ENCODE measurements around the gene HSD11B1L.
A peak's percentile ranks its signal among the peaks of the same experiment; 100 is the strongest.

Gene HSD11B1L, protein sequence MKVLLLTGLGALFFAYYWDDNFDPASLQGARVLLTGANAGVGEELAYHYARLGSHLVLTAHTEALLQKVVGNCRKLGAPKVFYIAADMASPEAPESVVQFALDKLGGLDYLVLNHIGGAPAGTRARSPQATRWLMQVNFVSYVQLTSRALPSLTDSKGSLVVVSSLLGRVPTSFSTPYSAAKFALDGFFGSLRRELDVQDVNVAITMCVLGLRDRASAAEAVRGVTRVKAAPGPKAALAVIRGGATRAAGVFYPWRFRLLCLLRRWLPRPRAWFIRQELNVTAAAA

GRCh38 chr19:5680437-5681368 lies at the start of gene HSD11B1L, which contains the start of gene MICOS13:
HSD11B1L (plus strand) TSS chr19:5681027; CDS start chr19:5684833, 3,806 bp downstream.
MICOS13 (minus strand) TSS chr19:5680516; CDS start chr19:5680486, 30 bp downstream.
- Histone ChIP-seq H3K36me3 (ENCODE audit: control insufficient read depth in 2 of 2, insufficient read depth in 2 of 2, low read length in 2 of 2) (peaks cover 0 to 2% of the 10 kb centered on the region in 2 donors), H3K27me3 (ENCODE audit: control insufficient read depth in 1 of 2, insufficient read depth in 2 of 2, low read length in 2 of 2) (no peaks in the 10 kb centered on the region), H3K4me1 (ENCODE audit: control insufficient read depth, insufficient read depth, low read length) (peaks cover 22% of the 10 kb centered on the region), H3K27ac (ENCODE audit: low read length) (peak within 1 kb of the TSS; percentile 85), H3K9me3 (ENCODE audit: control insufficient read depth in 2 of 2, low read length in 2 of 2) (no peaks in the 10 kb centered on the region), H3K9ac (ENCODE audit: low read length in 2 of 2) (peak within 1 kb of the TSS; percentile 95 to 97), H3K4me3 (ENCODE audit: low read length in 2 of 2) (peak within 1 kb of the TSS; percentile 91 to 99)

GRCh38 chr19:5631567-5632240 lies 49.1 kb upstream of the HSD11B1L start:
- Histone ChIP-seq H3K4me1 (ENCODE audit: control insufficient read depth, insufficient read depth, low read length) (peaks cover 27% of the 10 kb centered on the region), H3K27ac (ENCODE audit: low read length) (no peak overlapping the region)

GRCh38 chr19:5632241-5632612 lies 48.6 kb upstream of the HSD11B1L start:
- Histone ChIP-seq H3K4me3 (ENCODE audit: low read length in 2 of 2) (no peak overlapping the region), H3K27me3 (ENCODE audit: control insufficient read depth in 1 of 2, insufficient read depth in 2 of 2, low read length in 2 of 2) (no peaks in the 10 kb centered on the region), H3K4me1 (ENCODE audit: control insufficient read depth, insufficient read depth, low read length) (peaks cover 22% of the 10 kb centered on the region), H3K9ac (ENCODE audit: low read length in 2 of 2) (no peak overlapping the region), H3K36me3 (ENCODE audit: control insufficient read depth in 2 of 2, insufficient read depth in 2 of 2, low read length in 2 of 2) (peaks cover 14 to 16% of the 10 kb centered on the region in 2 donors), H3K9me3 (ENCODE audit: control insufficient read depth in 2 of 2, low read length in 2 of 2) (no peaks in the 10 kb centered on the region), H3K27ac (ENCODE audit: low read length) (no peak overlapping the region)

More at GRCh38 chr19:5631567-5632240, 49.1 kb upstream of the HSD11B1L start:
- Histone ChIP-seq H3K4me3 (ENCODE audit: low read length in 2 of 2) (no peak overlapping the region), H3K9ac (ENCODE audit: low read length in 2 of 2) (no peak overlapping the region), H3K36me3 (ENCODE audit: control insufficient read depth in 2 of 2, insufficient read depth in 2 of 2, low read length in 2 of 2) (peaks cover 18 to 20% of the 10 kb centered on the region in 2 donors), H3K9me3 (ENCODE audit: control insufficient read depth in 2 of 2, low read length in 2 of 2) (no peaks in the 10 kb centered on the region), H3K27me3 (ENCODE audit: control insufficient read depth in 1 of 2, insufficient read depth in 2 of 2, low read length in 2 of 2) (no peaks in the 10 kb centered on the region)

GRCh38 chr19:5632657-5633056 lies 48.2 kb upstream of the HSD11B1L start:
- Histone ChIP-seq H3K27ac (ENCODE audit: low read length) (no peak overlapping the region), H3K9me3 (ENCODE audit: control insufficient read depth in 2 of 2, low read length in 2 of 2) (no peaks in the 10 kb centered on the region), H3K9ac (ENCODE audit: low read length in 2 of 2) (no peak overlapping the region), H3K4me1 (ENCODE audit: control insufficient read depth, insufficient read depth, low read length) (peaks cover 20% of the 10 kb centered on the region), H3K4me3 (ENCODE audit: low read length in 2 of 2) (no peak overlapping the region), H3K27me3 (ENCODE audit: control insufficient read depth in 1 of 2, insufficient read depth in 2 of 2, low read length in 2 of 2) (no peaks in the 10 kb centered on the region), H3K36me3 (ENCODE audit: control insufficient read depth in 2 of 2, insufficient read depth in 2 of 2, low read length in 2 of 2) (peaks cover 10 to 13% of the 10 kb centered on the region in 2 donors)

GRCh38 chr19:5635427-5635826 lies 45.4 kb upstream of the HSD11B1L start:
- Histone ChIP-seq H3K9ac (ENCODE audit: low read length in 2 of 2) (no peak overlapping the region), H3K4me1 (ENCODE audit: control insufficient read depth, insufficient read depth, low read length) (peaks cover 14% of the 10 kb centered on the region), H3K4me3 (ENCODE audit: low read length in 2 of 2) (no peak overlapping the region), H3K9me3 (ENCODE audit: control insufficient read depth in 2 of 2, low read length in 2 of 2) (no peaks in the 10 kb centered on the region), H3K27ac (ENCODE audit: low read length) (no peak overlapping the region), H3K36me3 (ENCODE audit: control insufficient read depth in 2 of 2, insufficient read depth in 2 of 2, low read length in 2 of 2) (peaks cover 0 to 4% of the 10 kb centered on the region in 2 donors), H3K27me3 (ENCODE audit: control insufficient read depth in 1 of 2, insufficient read depth in 2 of 2, low read length in 2 of 2) (no peaks in the 10 kb centered on the region)

DNA sequence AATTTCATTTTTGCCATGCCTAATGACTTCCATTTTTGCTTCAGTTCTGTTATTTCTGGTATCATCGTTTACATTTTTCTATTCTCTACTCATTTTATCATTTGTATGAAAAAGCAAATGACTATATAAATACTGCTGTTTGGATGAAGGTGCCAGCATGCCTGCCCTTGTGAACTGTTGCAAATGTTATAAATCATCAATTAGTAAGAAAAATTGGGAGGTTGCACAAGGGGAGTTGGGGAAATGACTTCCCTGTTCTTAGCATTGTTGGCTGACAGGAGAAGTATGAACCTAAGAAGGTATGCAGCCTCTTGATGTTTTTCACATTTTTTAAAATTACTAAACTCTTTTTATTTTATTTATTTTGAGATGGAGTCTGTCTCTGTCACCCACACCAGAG lies 42.9 kb upstream of the HSD11B1L start:
- H3K9ac ChIP-seq (ENCODE audit: low read length in 2 of 2) = no peak overlapping the region
- H3K9me3 ChIP-seq (ENCODE audit: control insufficient read depth in 2 of 2, low read length in 2 of 2) = no peaks in the 10 kb centered on the region
- no peak overlapping the region for H3K4me3 ChIP-seq (ENCODE audit: low read length in 2 of 2)
- H3K27ac ChIP-seq (ENCODE audit: low read length) = no peak overlapping the region
- peaks cover 9% of the 10 kb centered on the region for H3K4me1 ChIP-seq (ENCODE audit: control insufficient read depth, insufficient read depth, low read length)
- no peaks in the 10 kb centered on the region for H3K27me3 ChIP-seq (ENCODE audit: control insufficient read depth in 1 of 2, insufficient read depth in 2 of 2, low read length in 2 of 2)
- H3K36me3 ChIP-seq (ENCODE audit: control insufficient read depth in 2 of 2, insufficient read depth in 2 of 2, low read length in 2 of 2) = peaks cover 9 to 15% of the 10 kb centered on the region in 2 donors

- no peaks in the 10 kb centered on the region for H3K27me3 ChIP-seq (ENCODE audit: control insufficient read depth in 1 of 2, insufficient read depth in 2 of 2, low read length in 2 of 2)
- no peak overlapping the region for H3K9ac ChIP-seq (ENCODE audit: low read length in 2 of 2)
- no peak overlapping the region for H3K27ac ChIP-seq (ENCODE audit: low read length)
- peaks cover 4% of the 10 kb centered on the region for H3K4me1 ChIP-seq (ENCODE audit: control insufficient read depth, insufficient read depth, low read length)
- no peak overlapping the region for H3K4me3 ChIP-seq (ENCODE audit: low read length in 2 of 2)
- H3K9me3 ChIP-seq (ENCODE audit: control insufficient read depth in 2 of 2, low read length in 2 of 2) = no peaks in the 10 kb centered on the region
- peaks cover 16 to 30% of the 10 kb centered on the region in 2 donors for H3K36me3 ChIP-seq (ENCODE audit: control insufficient read depth in 2 of 2, insufficient read depth in 2 of 2, low read length in 2 of 2)
These were observed 39.7 kb upstream of the HSD11B1L start for GRCh38 chr19:5641171-5641570.

DNA sequence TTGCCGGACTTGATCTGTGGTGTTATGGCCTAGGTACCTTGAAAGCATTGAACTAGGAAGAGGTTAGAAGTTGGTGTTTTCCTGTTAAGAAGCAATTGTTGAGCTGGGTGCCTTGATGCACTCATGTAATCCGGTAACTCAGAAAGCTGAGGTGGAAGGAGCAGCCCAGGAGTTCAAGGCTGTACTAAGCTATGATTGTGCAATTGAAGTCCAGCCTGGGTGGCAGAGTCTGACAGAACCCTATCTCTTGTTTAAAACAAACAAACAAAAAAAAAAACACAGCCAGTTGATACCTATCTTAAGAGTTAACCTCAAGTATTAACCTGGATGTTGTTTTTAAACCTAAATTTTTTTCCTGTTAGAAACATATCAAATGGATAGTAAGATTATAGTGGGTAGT lies 38.6 kb upstream of the HSD11B1L start:
- H3K9me3 ChIP-seq (ENCODE audit: control insufficient read depth in 2 of 2, low read length in 2 of 2) = no peaks in the 10 kb centered on the region
- H3K27ac ChIP-seq (ENCODE audit: low read length) = no peak overlapping the region
- H3K4me3 ChIP-seq (ENCODE audit: low read length in 2 of 2) = no peak overlapping the region
- no peak overlapping the region for H3K9ac ChIP-seq (ENCODE audit: low read length in 2 of 2)
- H3K27me3 ChIP-seq (ENCODE audit: control insufficient read depth in 1 of 2, insufficient read depth in 2 of 2, low read length in 2 of 2) = no peaks in the 10 kb centered on the region
- peaks cover 4% of the 10 kb centered on the region for H3K4me1 ChIP-seq (ENCODE audit: control insufficient read depth, insufficient read depth, low read length)
- peaks cover 26 to 40% of the 10 kb centered on the region in 2 donors for H3K36me3 ChIP-seq (ENCODE audit: control insufficient read depth in 2 of 2, insufficient read depth in 2 of 2, low read length in 2 of 2)

DNA sequence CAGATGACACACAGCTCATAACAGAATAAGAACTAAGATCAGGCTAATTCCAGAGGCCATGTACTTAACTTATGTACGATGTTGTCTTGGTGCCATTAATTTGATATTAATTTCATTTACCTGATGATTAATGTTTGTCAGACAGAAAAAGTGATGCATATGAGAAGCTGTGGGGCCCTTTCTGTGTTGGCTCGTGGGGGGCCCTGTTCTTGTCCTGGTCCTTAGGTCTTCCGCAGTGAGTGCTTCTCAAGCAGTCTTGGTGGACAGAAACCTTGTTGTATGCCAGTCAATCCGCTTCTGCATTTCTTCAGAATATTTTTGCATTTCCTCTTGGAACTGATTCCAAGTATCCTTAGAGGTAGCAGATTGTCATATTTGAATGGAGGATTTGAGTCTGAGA lies 37.8 kb upstream of the HSD11B1L start:
- Histone ChIP-seq H3K9me3 (ENCODE audit: control insufficient read depth in 2 of 2, low read length in 2 of 2) (no peaks in the 10 kb centered on the region), H3K27ac (ENCODE audit: low read length) (no peak overlapping the region), H3K4me3 (ENCODE audit: low read length in 2 of 2) (no peak overlapping the region), H3K36me3 (ENCODE audit: control insufficient read depth in 2 of 2, insufficient read depth in 2 of 2, low read length in 2 of 2) (peaks cover 34 to 45% of the 10 kb centered on the region in 2 donors), H3K9ac (ENCODE audit: low read length in 2 of 2) (no peak overlapping the region), H3K4me1 (ENCODE audit: control insufficient read depth, insufficient read depth, low read length) (no peaks in the 10 kb centered on the region), H3K27me3 (ENCODE audit: control insufficient read depth in 1 of 2, insufficient read depth in 2 of 2, low read length in 2 of 2) (no peaks in the 10 kb centered on the region)

GRCh38 chr19:5644037-5644436 lies 36.8 kb upstream of the HSD11B1L start:
- H3K27me3 ChIP-seq (ENCODE audit: control insufficient read depth in 1 of 2, insufficient read depth in 2 of 2, low read length in 2 of 2) = no peaks in the 10 kb centered on the region
- no peak overlapping the region for H3K4me3 ChIP-seq (ENCODE audit: low read length in 2 of 2)
- no peak overlapping the region for H3K27ac ChIP-seq (ENCODE audit: low read length)
- H3K9ac ChIP-seq (ENCODE audit: low read length in 2 of 2) = no peak overlapping the region
- no peaks in the 10 kb centered on the region for H3K4me1 ChIP-seq (ENCODE audit: control insufficient read depth, insufficient read depth, low read length)
- no peaks in the 10 kb centered on the region for H3K9me3 ChIP-seq (ENCODE audit: control insufficient read depth in 2 of 2, low read length in 2 of 2)
- H3K36me3 ChIP-seq (ENCODE audit: control insufficient read depth in 2 of 2, insufficient read depth in 2 of 2, low read length in 2 of 2) = peaks cover 35 to 45% of the 10 kb centered on the region in 2 donors
